ENCODE measurements around the gene ACSL4.

Gene ACSL4

DNA sequence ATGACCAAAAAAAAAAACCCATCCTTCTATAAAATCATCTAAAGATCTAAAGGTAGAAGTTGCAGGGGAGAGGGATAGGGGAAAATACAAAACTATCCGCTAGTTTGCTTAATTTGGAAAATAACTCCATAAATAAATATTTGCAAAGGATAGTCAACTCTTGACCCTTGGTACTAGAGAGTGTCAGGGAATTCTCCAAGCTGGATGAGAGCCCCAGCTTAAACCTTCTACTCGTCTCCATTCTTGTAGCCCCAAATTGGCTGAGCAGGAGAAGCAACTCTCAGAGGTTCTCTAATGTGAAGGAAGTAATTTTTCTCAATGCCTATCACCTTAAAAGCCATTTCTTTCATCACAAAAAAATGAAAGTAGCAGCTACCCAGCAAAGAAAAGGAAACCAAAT is 35.2 kb downstream of the ACSL4 start:
- no peak overlapping the region for H3K4me3 ChIP-seq (ENCODE audit: low read depth, low read length)
- no peak for DNase-seq (ENCODE audit: low read depth)
- TF ChIP-seq, protein P1, sequence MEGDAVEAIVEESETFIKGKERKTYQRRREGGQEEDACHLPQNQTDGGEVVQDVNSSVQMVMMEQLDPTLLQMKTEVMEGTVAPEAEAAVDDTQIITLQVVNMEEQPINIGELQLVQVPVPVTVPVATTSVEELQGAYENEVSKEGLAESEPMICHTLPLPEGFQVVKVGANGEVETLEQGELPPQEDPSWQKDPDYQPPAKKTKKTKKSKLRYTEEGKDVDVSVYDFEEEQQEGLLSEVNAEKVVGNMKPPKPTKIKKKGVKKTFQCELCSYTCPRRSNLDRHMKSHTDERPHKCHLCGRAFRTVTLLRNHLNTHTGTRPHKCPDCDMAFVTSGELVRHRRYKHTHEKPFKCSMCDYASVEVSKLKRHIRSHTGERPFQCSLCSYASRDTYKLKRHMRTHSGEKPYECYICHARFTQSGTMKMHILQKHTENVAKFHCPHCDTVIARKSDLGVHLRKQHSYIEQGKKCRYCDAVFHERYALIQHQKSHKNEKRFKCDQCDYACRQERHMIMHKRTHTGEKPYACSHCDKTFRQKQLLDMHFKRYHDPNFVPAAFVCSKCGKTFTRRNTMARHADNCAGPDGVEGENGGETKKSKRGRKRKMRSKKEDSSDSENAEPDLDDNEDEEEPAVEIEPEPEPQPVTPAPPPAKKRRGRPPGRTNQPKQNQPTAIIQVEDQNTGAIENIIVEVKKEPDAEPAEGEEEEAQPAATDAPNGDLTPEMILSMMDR (IDR thresholded peaks at IDR 0.05; ENCODE audit: low read depth, low read length), result no peak
- TF ChIP-seq MYC (IDR thresholded peaks at IDR 0.05; ENCODE audit: low read depth, low read length), result no peak
- TF ChIP-seq, protein P2, sequence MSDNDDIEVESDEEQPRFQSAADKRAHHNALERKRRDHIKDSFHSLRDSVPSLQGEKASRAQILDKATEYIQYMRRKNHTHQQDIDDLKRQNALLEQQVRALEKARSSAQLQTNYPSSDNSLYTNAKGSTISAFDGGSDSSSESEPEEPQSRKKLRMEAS (IDR thresholded peaks at IDR 0.05; ENCODE audit: low read depth, low read length), result no peak
- no peak for TF ChIP-seq POLR2A (IDR thresholded peaks at IDR 0.05; ENCODE audit: extremely low read depth, insufficient read length)

DNA sequence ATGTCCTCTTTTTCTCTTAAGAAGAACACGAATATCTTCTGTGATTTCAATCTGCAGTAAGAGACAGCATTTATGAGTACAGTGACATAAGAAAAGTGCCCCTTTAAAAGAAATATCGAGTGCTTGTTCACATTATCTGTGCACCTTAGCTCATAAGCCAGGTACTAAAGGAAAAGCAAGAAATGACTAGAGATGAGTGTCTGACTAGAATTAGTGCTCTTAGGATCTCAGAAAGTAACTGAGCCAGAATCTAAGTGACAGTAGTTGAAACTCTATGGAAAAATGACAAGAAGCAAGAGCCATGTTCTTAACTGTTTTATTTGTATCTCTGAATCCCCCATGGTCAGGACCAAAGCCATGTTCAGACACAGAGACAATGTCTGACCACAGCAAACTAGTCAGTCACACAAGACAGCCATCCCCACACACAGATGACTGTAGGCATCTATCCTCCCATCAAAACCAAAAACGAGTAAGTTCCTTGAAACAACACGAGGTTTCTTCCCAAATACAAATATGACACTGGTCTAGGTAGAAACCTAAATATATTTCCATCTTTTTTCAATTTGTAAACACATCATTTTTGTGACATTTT is 36.8 kb downstream of the ACSL4 start:
- DNase-seq (ENCODE audit: low read depth), result no peak
- TF ChIP-seq, protein P2 (IDR thresholded peaks at IDR 0.05; ENCODE audit: low read depth, low read length), result no peak
- no peak overlapping the region for H3K4me3 ChIP-seq (ENCODE audit: low read depth, low read length)

DNA sequence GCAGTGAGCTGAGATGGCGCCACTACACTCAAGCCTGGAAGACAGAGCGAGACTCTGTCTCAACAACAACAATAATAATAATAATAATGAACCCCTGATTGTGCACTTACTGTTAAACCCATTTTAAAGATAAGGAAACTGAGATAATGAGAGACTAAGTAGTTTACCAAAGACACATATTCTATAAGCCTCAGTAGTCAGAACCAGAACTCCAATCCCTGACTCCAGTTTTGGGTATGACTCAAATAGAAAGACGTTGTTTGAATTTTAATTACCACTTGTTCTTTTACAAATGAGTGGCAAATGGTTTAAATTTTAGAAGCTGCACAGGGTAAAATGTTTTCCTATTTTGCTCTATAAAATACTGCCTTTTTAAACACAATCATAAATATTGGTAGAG is 37.4 kb downstream of the ACSL4 start:
- no peak for DNase-seq (ENCODE audit: low read depth)
- TF ChIP-seq, protein P1 (IDR thresholded peaks at IDR 0.05; ENCODE audit: low read depth, low read length), result no peak
- no peak for TF ChIP-seq MYC (IDR thresholded peaks at IDR 0.05; ENCODE audit: low read depth, low read length)
- TF ChIP-seq POLR2A (IDR thresholded peaks at IDR 0.05; ENCODE audit: extremely low read depth, insufficient read length), result no peak
- TF ChIP-seq, protein P2 (IDR thresholded peaks at IDR 0.05; ENCODE audit: low read depth, low read length), result no peak
- H3K4me3 ChIP-seq (ENCODE audit: low read depth, low read length), result no peak overlapping the region

DNA sequence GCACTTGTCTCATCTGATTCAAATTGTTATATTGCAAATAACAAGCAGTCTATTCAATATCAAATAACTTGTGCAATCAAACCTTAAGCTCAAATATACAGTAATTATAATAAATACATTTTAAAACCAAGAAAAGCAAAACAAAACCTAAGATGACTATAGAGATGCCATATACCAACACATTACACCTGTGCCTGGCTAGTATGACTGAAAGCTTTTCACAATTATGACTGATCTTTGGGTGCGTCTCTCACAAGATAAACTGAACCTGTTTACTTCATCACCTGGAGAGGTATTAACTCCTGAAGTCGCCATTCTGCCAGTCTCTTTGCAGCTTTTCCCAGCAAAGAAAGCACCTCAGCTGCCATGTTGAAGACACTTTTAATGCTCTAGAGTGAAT is 41.3 kb downstream of the ACSL4 start:
- TF ChIP-seq POLR2A (IDR thresholded peaks at IDR 0.05; ENCODE audit: extremely low read depth, insufficient read length) (no peak), MYC (IDR thresholded peaks at IDR 0.05; ENCODE audit: low read depth, low read length) (no peak)
- TF ChIP-seq, protein P1 (IDR thresholded peaks at IDR 0.05; ENCODE audit: low read depth, low read length), result no peak
- TF ChIP-seq, protein P2 (IDR thresholded peaks at IDR 0.05; ENCODE audit: low read depth, low read length), result no peak
- H3K4me3 ChIP-seq (ENCODE audit: low read depth, low read length), result no peak overlapping the region
- no peak for DNase-seq (ENCODE audit: low read depth)

DNA sequence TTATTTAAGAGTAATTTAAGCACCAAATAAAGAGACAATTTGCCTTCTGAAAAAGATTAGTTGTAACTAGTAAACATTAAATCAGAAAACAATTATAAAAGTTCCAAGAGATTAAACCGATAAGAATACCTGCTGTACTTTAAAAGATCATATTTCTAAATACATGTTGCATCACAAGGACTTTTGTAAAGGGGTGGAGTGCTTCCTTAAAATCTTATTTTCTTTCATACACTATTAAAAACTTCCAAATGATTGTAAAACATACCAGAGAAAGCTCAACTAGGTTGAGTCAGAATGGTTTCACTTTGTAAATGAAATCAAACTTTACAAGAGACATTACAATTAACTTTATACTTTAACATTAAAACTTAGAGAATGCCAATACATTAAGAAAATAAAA is 41.8 kb downstream of the ACSL4 start:
- DNase-seq (ENCODE audit: low read depth), result no peak
- TF ChIP-seq POLR2A (IDR thresholded peaks at IDR 0.05; ENCODE audit: extremely low read depth, insufficient read length), result no peak
- TF ChIP-seq MYC (IDR thresholded peaks at IDR 0.05; ENCODE audit: low read depth, low read length), result no peak
- TF ChIP-seq, protein P2 (IDR thresholded peaks at IDR 0.05; ENCODE audit: low read depth, low read length), result no peak
- TF ChIP-seq, protein P1 (IDR thresholded peaks at IDR 0.05; ENCODE audit: low read depth, low read length), result no peak
- H3K4me3 ChIP-seq (ENCODE audit: low read depth, low read length), result no peak overlapping the region

DNA sequence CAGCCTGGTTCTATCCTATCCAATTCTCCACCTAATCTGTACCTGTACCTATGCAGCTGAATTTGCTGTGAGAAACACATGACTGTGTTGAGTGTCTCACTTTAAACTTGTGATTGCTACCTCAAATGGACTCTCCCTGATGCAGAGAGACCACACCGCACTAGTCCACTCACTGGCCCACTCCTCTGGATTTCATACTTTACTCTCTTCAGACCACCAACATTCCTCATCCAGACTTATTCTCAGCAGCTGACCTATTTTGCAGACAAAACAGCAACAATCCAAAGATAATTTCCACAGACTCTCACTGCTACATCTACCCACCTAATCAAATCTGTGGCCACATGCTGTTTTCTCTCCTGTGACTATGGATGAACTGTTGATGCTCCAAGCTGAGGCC is 45.2 kb downstream of the ACSL4 start:
- TF ChIP-seq POLR2A (IDR thresholded peaks at IDR 0.05; ENCODE audit: extremely low read depth, insufficient read length) (no peak), MYC (IDR thresholded peaks at IDR 0.05; ENCODE audit: low read depth, low read length) (no peak)
- TF ChIP-seq, protein P1 (IDR thresholded peaks at IDR 0.05; ENCODE audit: low read depth, low read length), result no peak
- TF ChIP-seq, protein P2 (IDR thresholded peaks at IDR 0.05; ENCODE audit: low read depth, low read length), result no peak
- H3K4me3 ChIP-seq (ENCODE audit: low read depth, low read length), result no peak overlapping the region
- no peak for DNase-seq (ENCODE audit: low read depth)

Measured in NB4 (cell line).